Measurements from ENCODE around the gene PPP1R1C.

DNA sequence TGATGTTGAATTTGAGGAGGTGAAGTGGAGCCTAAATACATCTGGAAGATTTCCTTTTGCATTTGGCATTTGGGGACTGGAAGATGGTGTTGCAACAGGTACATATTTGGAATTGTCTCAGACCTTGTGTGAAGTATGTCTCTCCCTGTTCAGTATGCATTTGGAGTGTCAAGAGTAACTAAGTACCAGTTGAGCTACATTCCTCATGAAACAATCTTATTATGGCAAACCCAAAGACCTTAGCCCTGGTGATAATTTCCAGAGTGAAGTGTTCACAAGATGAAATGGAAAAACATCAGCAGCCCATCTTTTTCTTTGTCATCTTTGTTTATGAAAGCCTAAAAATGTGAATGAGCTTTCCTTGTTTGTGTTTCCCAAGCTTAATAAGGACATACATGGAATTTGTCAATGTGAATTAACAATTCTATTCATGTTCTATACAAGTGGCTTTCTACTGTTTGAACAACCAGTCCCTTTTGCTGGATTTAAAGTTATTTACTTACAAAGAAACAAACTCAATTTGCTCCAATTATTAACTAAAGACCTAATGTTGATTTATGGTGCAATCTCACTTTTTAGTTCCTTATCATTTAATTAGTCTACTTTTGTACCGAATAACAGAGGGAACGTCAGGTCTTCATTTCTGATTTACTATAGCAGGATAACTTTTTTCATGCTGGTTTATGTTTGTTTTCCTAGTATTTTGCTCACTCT lies 42.1 kb upstream of the PPP1R1C start:
- TF ChIP-seq CTCF (IDR thresholded peaks at IDR 0.05) (no peak), EP300 (IDR thresholded peaks at IDR 0.05) (no peak), POLR2A (IDR thresholded peaks at IDR 0.05; ENCODE audit: low read depth) (no peak)

All from esophagus muscularis mucosa (tissue), 4 donors.